Measurements from ENCODE around the gene SETD4.

SETD4 gene

DNA sequence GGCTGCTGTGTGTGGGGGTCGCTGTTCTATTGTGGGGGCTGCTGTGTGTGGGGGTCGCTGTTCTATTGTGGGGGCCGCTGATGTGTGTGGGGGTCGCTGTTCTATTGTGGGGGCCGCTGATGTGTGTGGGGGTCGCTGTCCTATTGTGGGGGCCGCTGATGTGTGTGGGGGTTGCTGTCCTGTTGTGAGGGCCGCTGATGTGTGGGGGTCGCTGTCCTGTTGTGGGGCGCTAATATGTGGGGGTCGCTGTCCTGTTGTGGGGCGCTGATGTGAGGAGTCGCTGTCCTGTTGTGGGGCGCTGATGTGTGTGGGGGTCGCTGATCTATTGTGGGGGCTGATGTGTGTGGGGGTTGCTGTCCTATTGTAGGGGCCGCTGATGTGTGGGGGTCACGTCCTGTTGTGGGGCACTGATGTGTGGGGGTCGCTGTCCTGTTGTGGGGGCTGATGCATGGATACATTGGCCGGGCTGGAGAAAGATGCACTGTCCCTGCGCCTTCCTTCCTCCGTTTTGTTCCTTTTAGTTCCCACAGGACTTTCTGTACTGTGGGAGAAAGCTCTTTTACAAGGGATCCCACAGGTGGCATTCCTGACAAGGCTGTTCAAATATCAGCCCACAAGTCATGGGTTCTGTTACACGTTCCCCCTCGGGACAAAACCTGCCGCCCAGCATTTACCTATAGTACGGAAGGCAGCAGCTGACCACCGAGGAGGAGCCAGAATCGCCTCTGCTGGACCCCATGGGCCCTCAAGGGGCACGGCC is 27.5 kb downstream of the SETD4 start:
- Histone ChIP-seq H3K9me3 (ENCODE audit: low read length) (no peaks in the 10 kb centered on the region), H3K4me1 (ENCODE audit: insufficient read depth, low read length, severe bottlenecking) (peaks cover 6% of the 10 kb centered on the region), H3K79me2 (ENCODE audit: insufficient read depth, low read length) (no peaks in the 10 kb centered on the region), H3K27me3 (ENCODE audit: insufficient read depth, low read length) (no peaks in the 10 kb centered on the region), H4K20me1 (ENCODE audit: insufficient read depth, low read length) (no peaks in the 10 kb centered on the region), H3K9ac (ENCODE audit: low read length) (no peak overlapping the region), H2AFZ (ENCODE audit: low read length) (no peak overlapping the region), H3K4me3 (ENCODE audit: low read depth, low read length, poor library complexity, severe bottlenecking) (no peak overlapping the region), H3K9me2 (ENCODE audit: low read depth, low read length) (no peaks in the 10 kb centered on the region), H3K27ac (ENCODE audit: low read depth, low read length, poor library complexity, severe bottlenecking) (no peak overlapping the region), H3F3A (ENCODE audit: insufficient read depth, low read length) (no peaks in the 10 kb centered on the region), H3K4me2 (ENCODE audit: low read length) (no peak overlapping the region), H3K36me3 (ENCODE audit: insufficient read depth, low read length) (peaks cover 29% of the 10 kb centered on the region)
- TF ChIP-seq, protein P1, sequence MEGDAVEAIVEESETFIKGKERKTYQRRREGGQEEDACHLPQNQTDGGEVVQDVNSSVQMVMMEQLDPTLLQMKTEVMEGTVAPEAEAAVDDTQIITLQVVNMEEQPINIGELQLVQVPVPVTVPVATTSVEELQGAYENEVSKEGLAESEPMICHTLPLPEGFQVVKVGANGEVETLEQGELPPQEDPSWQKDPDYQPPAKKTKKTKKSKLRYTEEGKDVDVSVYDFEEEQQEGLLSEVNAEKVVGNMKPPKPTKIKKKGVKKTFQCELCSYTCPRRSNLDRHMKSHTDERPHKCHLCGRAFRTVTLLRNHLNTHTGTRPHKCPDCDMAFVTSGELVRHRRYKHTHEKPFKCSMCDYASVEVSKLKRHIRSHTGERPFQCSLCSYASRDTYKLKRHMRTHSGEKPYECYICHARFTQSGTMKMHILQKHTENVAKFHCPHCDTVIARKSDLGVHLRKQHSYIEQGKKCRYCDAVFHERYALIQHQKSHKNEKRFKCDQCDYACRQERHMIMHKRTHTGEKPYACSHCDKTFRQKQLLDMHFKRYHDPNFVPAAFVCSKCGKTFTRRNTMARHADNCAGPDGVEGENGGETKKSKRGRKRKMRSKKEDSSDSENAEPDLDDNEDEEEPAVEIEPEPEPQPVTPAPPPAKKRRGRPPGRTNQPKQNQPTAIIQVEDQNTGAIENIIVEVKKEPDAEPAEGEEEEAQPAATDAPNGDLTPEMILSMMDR (IDR thresholded peaks at IDR 0.05; ENCODE audit: low read length): no peak
- no peak for TF ChIP-seq EZH2 (IDR thresholded peaks at IDR 0.05; ENCODE audit: borderline replicate concordance, low read length)

DNA sequence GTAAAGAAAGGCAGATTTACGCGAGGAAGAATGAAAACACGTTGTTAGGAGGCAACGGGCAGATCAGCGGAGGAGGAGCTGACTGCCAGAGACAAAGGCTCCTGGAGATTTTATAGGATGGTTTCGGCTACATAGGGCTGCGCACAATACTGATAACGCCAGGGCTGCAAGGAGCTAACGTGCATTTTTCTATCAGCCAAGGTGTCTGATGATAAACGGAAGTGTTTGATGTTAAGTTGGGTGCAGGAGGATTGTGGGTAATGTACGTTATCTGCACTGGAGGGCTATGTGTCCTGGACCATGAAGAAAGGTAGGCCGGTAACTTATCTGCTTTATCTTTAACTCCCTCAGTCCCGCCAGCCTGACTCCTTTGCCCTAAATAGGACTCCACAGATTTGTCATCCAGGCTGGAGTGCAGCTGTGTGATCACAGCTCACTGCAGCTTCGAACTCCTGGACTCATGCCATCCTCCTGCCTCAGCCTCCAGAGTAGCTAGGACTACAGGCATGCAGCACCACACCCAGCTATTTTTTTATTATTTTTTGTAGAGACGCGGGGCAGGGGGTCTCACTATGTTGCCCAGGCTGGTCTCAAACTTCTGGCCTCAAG is 29.6 kb downstream of the SETD4 start:
- Histone ChIP-seq H3K9ac (ENCODE audit: low read length) (no peak overlapping the region), H3K27ac (ENCODE audit: low read depth, low read length, poor library complexity, severe bottlenecking) (no peak overlapping the region), H4K20me1 (ENCODE audit: insufficient read depth, low read length) (no peaks in the 10 kb centered on the region), H3K36me3 (ENCODE audit: insufficient read depth, low read length) (peaks cover 13% of the 10 kb centered on the region; the same call in 1 of the 2 replicates), H3K4me3 (ENCODE audit: low read depth, low read length, poor library complexity, severe bottlenecking) (no peak overlapping the region), H2AFZ (ENCODE audit: low read length) (no peak overlapping the region), H3K4me2 (ENCODE audit: low read length) (no peak overlapping the region), H3K79me2 (ENCODE audit: insufficient read depth, low read length) (no peaks in the 10 kb centered on the region), H3K27me3 (ENCODE audit: insufficient read depth, low read length) (no peaks in the 10 kb centered on the region), H3K9me2 (ENCODE audit: low read depth, low read length) (no peaks in the 10 kb centered on the region), H3F3A (ENCODE audit: insufficient read depth, low read length) (no peaks in the 10 kb centered on the region), H3K4me1 (ENCODE audit: insufficient read depth, low read length, severe bottlenecking) (peaks cover 6% of the 10 kb centered on the region), H3K9me3 (ENCODE audit: low read length) (no peaks in the 10 kb centered on the region)
- no peak for TF ChIP-seq EZH2 (IDR thresholded peaks at IDR 0.05; ENCODE audit: borderline replicate concordance, low read length)
- TF ChIP-seq, protein P1 (IDR thresholded peaks at IDR 0.05; ENCODE audit: low read length): no peak

DNA sequence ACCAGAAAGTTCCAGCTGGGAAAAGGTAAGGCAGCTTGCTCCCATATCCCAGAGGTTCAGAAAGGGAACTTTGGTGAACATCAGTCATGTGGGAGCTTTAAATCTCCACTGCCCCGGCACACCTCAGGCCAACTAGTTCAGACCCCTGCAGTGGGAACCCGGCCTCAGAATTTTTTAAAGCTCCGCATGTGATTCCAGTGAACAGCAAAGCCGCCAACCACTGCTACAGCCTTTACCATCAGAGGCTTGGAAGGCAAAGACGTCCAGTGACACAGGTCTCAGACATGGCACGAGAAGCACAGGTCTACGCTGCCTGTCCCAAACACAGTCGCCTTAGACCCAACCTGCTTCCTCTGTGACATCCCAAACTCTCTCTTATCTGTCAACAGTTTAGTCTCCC is 31.0 kb downstream of the SETD4 start:
- TF ChIP-seq, protein P1 (IDR thresholded peaks at IDR 0.05; ENCODE audit: low read length): no peak
- H3K36me3 ChIP-seq (ENCODE audit: insufficient read depth, low read length): peaks cover under 1% of the 10 kb centered on the region; the same call in 1 of the 2 replicates
- H3K9ac ChIP-seq (ENCODE audit: low read length): no peak overlapping the region
- no peaks in the 10 kb centered on the region for H4K20me1 ChIP-seq (ENCODE audit: insufficient read depth, low read length)
- H2AFZ ChIP-seq (ENCODE audit: low read length): no peak overlapping the region
- peaks cover 6% of the 10 kb centered on the region for H3K4me1 ChIP-seq (ENCODE audit: insufficient read depth, low read length, severe bottlenecking)
- H3F3A ChIP-seq (ENCODE audit: insufficient read depth, low read length): no peaks in the 10 kb centered on the region
- no peaks in the 10 kb centered on the region for H3K27me3 ChIP-seq (ENCODE audit: insufficient read depth, low read length)
- no peak overlapping the region for H3K4me3 ChIP-seq (ENCODE audit: low read depth, low read length, poor library complexity, severe bottlenecking)
- no peak overlapping the region for H3K4me2 ChIP-seq (ENCODE audit: low read length)
- no peaks in the 10 kb centered on the region for H3K9me3 ChIP-seq (ENCODE audit: low read length)
- H3K79me2 ChIP-seq (ENCODE audit: insufficient read depth, low read length): no peaks in the 10 kb centered on the region
- no peak overlapping the region for H3K27ac ChIP-seq (ENCODE audit: low read depth, low read length, poor library complexity, severe bottlenecking)
- H3K9me2 ChIP-seq (ENCODE audit: low read depth, low read length): no peaks in the 10 kb centered on the region

Measured in OCI-LY1 (cell line).